Trophoblast cell (in vitro differentiated cells and primary cell): Measurements from ENCODE around the gene EEFSEC.

Source experiments
- DNase-seq, 2 donors: peaks; one replicate each; pipeline ENCODE4 v3.0.0-alpha.2; 2016
- H2AFZ ChIP-seq: 2 replicates; pipeline ENCODE4 v1.6.1; 2013; ENCODE audit warnings: low read length, moderate library complexity, mild to moderate bottlenecking; ENCODE audit not compliant: insufficient read depth, poor library complexity
- H2AK5ac ChIP-seq: 2 replicates; pipeline ENCODE4 v1.6.1; 2013; ENCODE audit warnings: mild to moderate bottlenecking, low read length
- H2BK120ac ChIP-seq: 2 replicates; pipeline ENCODE4 v1.6.1; 2013; ENCODE audit warnings: low read length, mild to moderate bottlenecking, moderate library complexity; ENCODE audit not compliant: insufficient read depth, poor library complexity
- H2BK12ac ChIP-seq: 2 replicates; pipeline ENCODE4 v1.6.1; 2013; ENCODE audit warnings: mild to moderate bottlenecking, low read length, moderate library complexity
- H2BK5ac ChIP-seq: 2 replicates; pipeline ENCODE4 v1.6.1; 2013; ENCODE audit warnings: low read length, low read depth, moderate library complexity, mild to moderate bottlenecking; ENCODE audit not compliant: poor library complexity
- H3K14ac ChIP-seq: 2 replicates; pipeline ENCODE4 v1.6.1; 2013; ENCODE audit warnings: mild to moderate bottlenecking, low read length
- H3K18ac ChIP-seq: 2 replicates; pipeline ENCODE4 v1.6.1; 2013; ENCODE audit warnings: mild to moderate bottlenecking, low read length
- H3K23ac ChIP-seq: 2 replicates; pipeline ENCODE4 v1.6.1; 2013; ENCODE audit warnings: low read length
- H3K27ac ChIP-seq: 2 replicates; pipeline ENCODE4 v1.5.1; 2013; ENCODE audit warnings: low read depth, mild to moderate bottlenecking, inconsistent platforms, low read length, moderate library complexity
- H3K27me3 ChIP-seq: 2 replicates; pipeline ENCODE4 v1.6.1; 2013; ENCODE audit warnings: inconsistent platforms, mild to moderate bottlenecking, low read length, moderate library complexity; ENCODE audit not compliant: insufficient read depth
- H3K36me3 ChIP-seq, 2 experiments: 1 replicate in 1 of 2; 2 replicates in 1 of 2; pipeline ENCODE4 v1.6.1; 2013; ENCODE audit warnings: low read length in 2 of 2, mild to moderate bottlenecking in 2 of 2, moderate library complexity in 1 of 2; ENCODE audit not compliant: insufficient read depth in 2 of 2, control insufficient read depth in 1 of 2
- H3K4ac ChIP-seq: 2 replicates; pipeline ENCODE4 v1.6.1; 2013; ENCODE audit warnings: low read depth, mild to moderate bottlenecking, low read length, moderate library complexity
- H3K4me1 ChIP-seq, 2 experiments: 1 replicate in 1 of 2; 2 replicates in 1 of 2; pipeline ENCODE4 v1.6.1; 2013; ENCODE audit warnings: low read length in 2 of 2, mild to moderate bottlenecking in 2 of 2, moderate library complexity in 1 of 2; ENCODE audit not compliant: insufficient read depth in 2 of 2, control insufficient read depth in 1 of 2
- H3K4me2 ChIP-seq: 2 replicates; pipeline ENCODE4 v1.6.1; 2013; ENCODE audit warnings: inconsistent platforms, mild to moderate bottlenecking, low read length, moderate library complexity
- H3K4me3 ChIP-seq: 2 replicates; pipeline ENCODE4 v1.5.1; 2013; ENCODE audit warnings: mild to moderate bottlenecking, low read depth, low read length, inconsistent platforms
- H3K79me1 ChIP-seq: one replicate; pipeline ENCODE4 v1.6.1; 2013; ENCODE audit warnings: low read length
- H3K79me2 ChIP-seq: 2 replicates; pipeline ENCODE4 v1.6.1; 2013; ENCODE audit warnings: low read length, mild to moderate bottlenecking; ENCODE audit not compliant: control insufficient read depth, insufficient read depth, poor library complexity
- H3K9ac ChIP-seq: 2 replicates; pipeline ENCODE4 v1.6.1; 2013; ENCODE audit warnings: mild to moderate bottlenecking, low read length
- H3K9me3 ChIP-seq: 2 replicates; pipeline ENCODE4 v1.6.1; 2013; ENCODE audit warnings: low read depth, mild to moderate bottlenecking, control low read depth, inconsistent platforms, low read length; ENCODE audit not compliant: insufficient read depth
- H4K12ac ChIP-seq: 2 replicates; pipeline ENCODE4 v1.6.1; 2013; ENCODE audit warnings: low read depth, mild to moderate bottlenecking, low read length, moderate library complexity
- H4K8ac ChIP-seq: 2 replicates; pipeline ENCODE4 v1.6.1; 2013; ENCODE audit warnings: low read depth, mild to moderate bottlenecking, low read length, moderate library complexity
- H4K91ac ChIP-seq: one replicate; pipeline ENCODE4 v1.6.1; 2013; ENCODE audit warnings: low read depth, mild to moderate bottlenecking, low read length, moderate library complexity
- WGBS: extraction: QIAGEN DNeasy Blood & Tissue Kit; methylation state at CpG from one replicate; pipeline ENCODE4 v1.1.7; 2013; ENCODE audit warnings: missing lambda C conversion rate; ENCODE audit not compliant: insufficient read length, insufficient coverage; ENCODE audit errors: extremely low coverage; 5-methylcytosine and 5-hydroxymethylcytosine counted together

EEFSEC gene

GRCh38 chr3:128446821-128447220, 293.5 kb downstream of the EEFSEC start:
- no peak overlapping the region for H3K23ac ChIP-seq
- no peak overlapping the region for H4K8ac ChIP-seq

GRCh38 chr3:128447561-128448013, 294.3 kb downstream of the EEFSEC start:
- no peaks in the 10 kb centered on the region for H3K27me3 ChIP-seq
- no peak overlapping the region for H3K18ac ChIP-seq
- no CpG with 5 or more reads among the region's 3 CpGs for WGBS
- no peak overlapping the region for H3K9ac ChIP-seq
- no peak overlapping the region for H3K4ac ChIP-seq
- H3K23ac ChIP-seq = no peak overlapping the region
- H2BK12ac ChIP-seq = no peak overlapping the region
- no peak overlapping the region for H2BK120ac ChIP-seq
- H4K12ac ChIP-seq = no peak overlapping the region
- H3K4me3 ChIP-seq = no peak overlapping the region
- no peak overlapping the region for H2BK5ac ChIP-seq
- no peaks in the 10 kb centered on the region for H3K79me1 ChIP-seq
- no peak for DNase-seq
- H3K27ac ChIP-seq = no peak overlapping the region
- H2AFZ ChIP-seq = no peak overlapping the region
- H3K36me3 ChIP-seq = no peaks in the 10 kb centered on the region
- no peak overlapping the region for H2AK5ac ChIP-seq
- H4K91ac ChIP-seq = no peak overlapping the region
- no peak overlapping the region for H3K4me2 ChIP-seq
- no peaks in the 10 kb centered on the region for H3K79me2 ChIP-seq
- no peak overlapping the region for H3K14ac ChIP-seq
- peaks cover 0 to 2% of the 10 kb centered on the region in 2 experiments for H3K4me1 ChIP-seq
- peaks cover 11% of the 10 kb centered on the region for H3K9me3 ChIP-seq
- H4K8ac ChIP-seq = no peak overlapping the region

More at GRCh38 chr3:128446821-128447220, 293.5 kb downstream of the EEFSEC start:
- Histone ChIP-seq H3K9me3 (peaks cover 11% of the 10 kb centered on the region), H3K4ac (no peak overlapping the region), H2BK120ac (no peak overlapping the region), H3K18ac (no peak overlapping the region), H3K79me1 (peaks cover 2% of the 10 kb centered on the region), H3K4me2 (no peak overlapping the region), H3K36me3 (no peaks in the 10 kb centered on the region), H4K91ac (no peak overlapping the region), H3K27ac (no peak overlapping the region), H2AFZ (no peak overlapping the region), H2AK5ac (no peak overlapping the region), H2BK5ac (no peak overlapping the region), H3K14ac (no peak overlapping the region), H3K79me2 (no peaks in the 10 kb centered on the region), H4K12ac (no peak overlapping the region), H3K27me3 (no peaks in the 10 kb centered on the region), H3K4me1 (peaks cover 0 to 5% of the 10 kb centered on the region in 2 experiments), H3K9ac (no peak overlapping the region), H2BK12ac (no peak overlapping the region), H3K4me3 (no peak overlapping the region)
- no peak for DNase-seq
- WGBS = no CpG with 5 or more reads among the region's 1 CpG

- WGBS = no CpG with 5 or more reads among the region's 6 CpGs
- Histone ChIP-seq H2BK5ac (no peak overlapping the region), H3K23ac (no peak overlapping the region), H3K4ac (no peak overlapping the region), H3K4me3 (no peak overlapping the region), H2BK120ac (no peak overlapping the region), H3K27me3 (no peaks in the 10 kb centered on the region), H4K12ac (no peak overlapping the region), H3K4me2 (no peak overlapping the region), H2AK5ac (no peak overlapping the region), H3K36me3 (no peaks in the 10 kb centered on the region), H4K91ac (no peak overlapping the region), H3K79me2 (no peaks in the 10 kb centered on the region), H3K18ac (no peak overlapping the region), H4K8ac (no peak overlapping the region), H3K9ac (no peak overlapping the region), H3K14ac (no peak overlapping the region), H3K79me1 (no peaks in the 10 kb centered on the region), H2BK12ac (no peak overlapping the region), H2AFZ (no peak overlapping the region), H3K27ac (no peak overlapping the region), H3K9me3 (peaks cover 11% of the 10 kb centered on the region), H3K4me1 (peaks cover 4 to 5% of the 10 kb centered on the region in 2 experiments)
- DNase-seq = no peak
Observed at GRCh38 chr3:128448491-128448890, 295.2 kb downstream of the EEFSEC start.

DNA sequence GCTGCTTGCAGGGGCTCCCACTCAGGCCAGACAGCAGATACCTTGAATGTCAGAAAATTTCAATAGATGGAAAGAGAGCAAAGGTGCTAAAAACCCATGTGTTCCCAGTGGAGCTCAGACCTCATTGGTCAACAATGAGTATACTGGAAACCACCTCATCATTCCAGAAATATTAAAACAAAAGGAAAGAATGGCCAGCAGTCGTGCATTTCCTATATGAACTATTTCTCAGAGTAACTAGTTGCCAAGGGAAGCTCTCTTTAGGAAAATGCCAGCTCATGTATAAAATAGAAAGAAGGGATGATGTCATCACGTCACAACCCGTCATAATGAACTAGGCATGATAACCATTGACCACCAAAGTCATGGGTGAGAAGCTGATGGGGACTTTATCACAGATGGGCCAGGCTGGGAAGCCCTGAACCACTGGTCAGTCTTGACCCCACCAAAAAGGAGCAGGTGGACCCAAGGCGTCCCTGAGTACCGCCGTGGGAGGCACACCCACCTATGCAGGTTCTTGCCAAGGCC, 295.9 kb downstream of the EEFSEC start:
- no peak overlapping the region for H3K9ac ChIP-seq
- no peak overlapping the region for H2BK12ac ChIP-seq
- H3K18ac ChIP-seq = no peak overlapping the region

More for the DNA sequence above, 295.9 kb downstream of the EEFSEC start:
- no peak overlapping the region for H3K4ac ChIP-seq
- WGBS = no CpG with 5 or more reads among the region's 6 CpGs
- no peak overlapping the region for H3K14ac ChIP-seq
- H3K27ac ChIP-seq = no peak overlapping the region
- H3K79me1 ChIP-seq = peaks cover under 1% of the 10 kb centered on the region
- no peak overlapping the region for H2AFZ ChIP-seq
- H3K4me1 ChIP-seq = peaks cover 8 to 12% of the 10 kb centered on the region in 2 experiments
- no peaks in the 10 kb centered on the region for H3K36me3 ChIP-seq
- H3K4me2 ChIP-seq = no peak overlapping the region
- no peak overlapping the region for H3K23ac ChIP-seq
- H3K79me2 ChIP-seq = peaks cover under 1% of the 10 kb centered on the region
- no peak overlapping the region for H2BK120ac ChIP-seq
- H2BK5ac ChIP-seq = no peak overlapping the region
- no peak overlapping the region for H4K12ac ChIP-seq
- H3K4me3 ChIP-seq = no peak overlapping the region
- H3K27me3 ChIP-seq = no peaks in the 10 kb centered on the region
- H3K9me3 ChIP-seq = peaks cover 11% of the 10 kb centered on the region
- H2AK5ac ChIP-seq = no peak overlapping the region
- no peak overlapping the region for H4K91ac ChIP-seq
- peak in 1 of 2 donors; percentile 59 for DNase-seq
- no peak overlapping the region for H4K8ac ChIP-seq
